ENCODE measurements around the gene INPP5A.

The INPP5A gene

GRCh38 chr10:132826524-132827422, 289.2 kb downstream of the INPP5A start:
- no peak for DNase-seq (ENCODE audit: low read depth in 2 of 2, low spot score in 1 of 2)

GRCh38 chr10:132827423-132827789, 289.8 kb downstream of the INPP5A start:
- DNase-seq (ENCODE audit: low read depth in 2 of 2, low spot score in 1 of 2), result no peak

- DNase-seq (ENCODE audit: low read depth in 2 of 2, low spot score in 1 of 2), result no peak
Measured at GRCh38 chr10:132827861-132828539, 290.4 kb downstream of the INPP5A start.

- DNase-seq (ENCODE audit: low read depth in 2 of 2, low spot score in 1 of 2), result no peak
Measured at GRCh38 chr10:132828681-132829080, 291.1 kb downstream of the INPP5A start.

GRCh38 chr10:132829403-132829802, 291.8 kb downstream of the INPP5A start:
- DNase-seq (ENCODE audit: low read depth in 2 of 2, low spot score in 1 of 2), result no peak

GRCh38 chr10:132832186-132832969, 294.8 kb downstream of the INPP5A start:
- DNase-seq (ENCODE audit: low read depth in 2 of 2, low spot score in 1 of 2), result no peak

Measured in stimulated activated CD8-positive, alpha-beta memory T cell treated with anti-CD3 and anti-CD28 coated beads, Interleukin-4, amount 100 ng/mL, for 4 hours (primary cell).